HG03460 (cell line): Measurements from ENCODE around the gene IQSEC3.

Experiments used
- ATAC-seq: cut with Tn5 transposase; IDR thresholded peaks from one replicate; pipeline ENCODE4 v1.9.1; 2021; ENCODE audit not compliant: unreplicated experiment

The IQSEC3 gene

DNA sequence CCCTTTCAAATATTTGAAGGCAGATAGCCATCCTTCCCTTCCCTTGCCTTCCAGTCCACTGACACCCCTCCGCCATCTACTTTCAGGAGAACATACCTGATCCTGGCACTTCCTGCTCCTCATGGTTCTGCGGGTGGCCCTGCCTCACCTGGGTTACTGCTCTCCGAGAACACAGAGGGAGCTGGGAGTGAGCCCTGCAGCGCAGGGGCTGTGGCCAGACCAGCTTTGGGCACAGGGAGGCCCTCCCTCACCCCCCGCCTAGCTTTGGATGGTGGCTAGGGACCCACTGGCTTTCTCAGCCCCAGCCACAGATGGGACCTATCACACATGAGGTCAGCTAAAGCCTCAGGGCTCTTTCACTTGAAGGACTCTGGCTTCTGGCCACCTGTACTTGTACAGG lies 12.4 kb downstream of the IQSEC3 start:
- no peak for ATAC-seq

GRCh38 chr12:80681-81190 lies 14.2 kb downstream of the IQSEC3 start:
- ATAC-seq: no peak

GRCh38 chr12:82740-83139 lies 16.2 kb downstream of the IQSEC3 start:
- no peak for ATAC-seq

GRCh38 chr12:84056-84455 lies 17.5 kb downstream of the IQSEC3 start:
- no peak for ATAC-seq

- ATAC-seq: no peak
Observed at GRCh38 chr12:85191-85666, 18.7 kb downstream of the IQSEC3 start.

DNA sequence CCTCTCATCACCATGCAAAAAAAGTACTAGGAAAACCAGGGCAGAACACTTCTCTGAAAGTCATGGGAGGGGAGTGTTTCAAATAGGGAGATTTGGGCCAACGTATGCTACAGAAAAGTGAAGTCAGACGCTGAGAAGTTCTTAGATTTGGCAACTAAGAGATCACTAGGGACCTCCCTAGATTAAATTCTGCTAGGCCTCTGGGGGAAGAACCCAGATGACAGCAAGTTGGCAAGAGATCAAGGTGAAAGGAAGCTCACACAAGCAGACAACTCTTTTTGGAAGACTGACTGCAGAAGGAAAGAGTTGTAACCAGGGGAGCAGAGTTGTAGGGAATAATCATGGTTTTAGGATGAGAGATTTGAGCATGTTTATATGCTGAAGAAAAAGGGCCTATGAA lies 20.7 kb downstream of the IQSEC3 start:
- ATAC-seq: no peak

DNA sequence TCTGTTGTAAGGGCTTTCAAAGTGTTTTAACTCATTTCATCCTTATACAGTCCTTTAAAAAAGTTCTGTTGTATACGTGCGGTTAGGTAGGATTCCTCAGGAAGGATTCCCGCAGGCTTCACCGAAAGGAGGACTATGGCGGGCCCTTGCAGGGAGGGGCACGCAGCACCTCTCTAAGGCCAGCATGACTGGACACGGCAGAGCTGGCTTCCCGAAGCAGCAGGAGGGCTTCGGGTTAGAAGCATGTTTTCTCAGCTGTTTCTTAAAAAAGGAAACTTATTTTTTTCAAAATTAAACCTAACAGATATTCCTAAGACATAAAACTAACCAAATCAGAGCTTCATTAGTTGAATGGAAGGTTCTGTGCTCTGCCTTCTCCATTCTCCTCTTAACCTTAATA lies 21.3 kb downstream of the IQSEC3 start:
- no peak for ATAC-seq

DNA sequence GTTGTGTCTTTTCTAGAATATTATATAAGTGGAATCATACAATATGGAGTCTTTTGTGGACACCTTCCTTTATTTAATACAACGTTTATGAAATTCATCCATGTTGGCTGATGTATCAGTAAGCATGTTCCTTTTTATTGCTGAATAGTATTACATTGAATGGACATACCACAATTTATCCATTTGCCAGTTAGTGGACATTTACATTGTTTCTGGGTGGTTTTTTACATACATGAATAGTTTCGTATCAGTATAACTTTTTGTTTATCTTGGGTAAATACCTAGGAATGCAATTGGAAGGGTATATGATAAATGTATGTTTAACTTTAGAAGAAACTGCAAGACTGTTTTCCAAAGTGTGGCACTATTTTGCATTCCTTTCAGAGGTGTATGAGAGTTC lies 23.1 kb downstream of the IQSEC3 start:
- ATAC-seq: no peak

- no peak for ATAC-seq
Observed at GRCh38 chr12:91213-91612, 24.6 kb downstream of the IQSEC3 start.

- ATAC-seq: no peak
Observed at GRCh38 chr12:93266-94005, 26.9 kb downstream of the IQSEC3 start.

GRCh38 chr12:96543-96942 lies 30.0 kb downstream of the IQSEC3 start:
- ATAC-seq: no peak

DNA sequence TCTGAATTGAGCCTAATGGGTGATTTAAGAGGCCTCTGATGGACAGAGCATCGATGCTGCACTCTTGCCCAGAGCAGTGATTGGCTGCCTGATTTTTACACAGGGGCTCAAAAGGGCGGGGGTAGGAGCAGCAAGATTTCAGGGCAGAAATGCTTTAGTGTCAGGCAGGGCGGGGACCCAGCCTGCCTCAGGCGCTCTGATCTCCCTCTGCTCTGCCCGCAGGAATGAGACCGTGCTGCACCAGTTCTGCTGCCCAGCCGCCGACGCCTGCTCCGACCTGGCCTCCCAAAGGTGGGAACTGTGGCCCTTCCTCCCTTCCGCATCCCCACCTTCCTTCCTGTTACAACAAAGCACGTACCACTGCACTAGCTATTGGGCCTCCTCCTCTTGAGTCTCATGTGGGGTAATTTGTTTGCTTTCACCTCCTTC lies 32.4 kb downstream of the IQSEC3 start:
- ATAC-seq: no peak

DNA sequence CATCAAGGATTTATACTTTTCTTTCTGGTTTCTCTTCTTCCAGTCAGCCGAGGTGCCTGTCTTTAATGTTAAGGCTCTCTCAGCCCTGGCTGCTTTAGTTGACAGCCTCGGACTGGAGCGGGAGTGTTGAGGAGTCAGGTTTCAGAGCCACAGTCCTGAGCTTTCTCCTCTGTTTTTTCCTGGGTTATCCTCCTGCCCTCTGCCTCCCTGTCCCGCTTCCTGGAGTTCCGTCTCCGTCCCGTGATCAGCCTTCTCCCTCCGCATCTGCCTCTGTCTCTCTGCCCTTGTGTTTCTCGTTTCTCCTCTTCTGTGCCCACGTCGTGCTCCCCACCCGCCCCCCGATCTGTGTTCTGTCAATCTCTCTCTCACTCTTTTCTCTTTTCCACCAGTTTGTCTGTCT lies 33.0 kb downstream of the IQSEC3 start:
- no peak for ATAC-seq

- no peak for ATAC-seq
Observed at GRCh38 chr12:101969-102878, 35.7 kb downstream of the IQSEC3 start.

DNA sequence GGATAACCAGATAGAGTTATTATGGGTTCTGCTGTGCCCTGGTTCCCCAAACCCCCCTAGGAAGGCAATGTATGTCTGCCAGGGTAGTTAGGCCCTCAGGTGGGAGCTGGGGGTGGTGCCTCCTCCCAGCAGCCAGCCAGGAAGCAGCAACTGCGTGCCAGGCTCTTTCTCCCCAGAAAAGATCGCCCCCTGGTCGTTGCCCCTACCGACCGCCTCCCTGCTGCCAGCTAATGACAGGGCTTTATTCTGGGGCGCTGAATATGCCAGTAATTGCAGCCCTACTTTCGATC lies 36.3 kb downstream of the IQSEC3 start:
- ATAC-seq: no peak

- no peak for ATAC-seq
Observed at GRCh38 chr12:103169-103981, 36.8 kb downstream of the IQSEC3 start.

- no peak for ATAC-seq
Observed at GRCh38 chr12:104551-105081, 38.0 kb downstream of the IQSEC3 start.

DNA sequence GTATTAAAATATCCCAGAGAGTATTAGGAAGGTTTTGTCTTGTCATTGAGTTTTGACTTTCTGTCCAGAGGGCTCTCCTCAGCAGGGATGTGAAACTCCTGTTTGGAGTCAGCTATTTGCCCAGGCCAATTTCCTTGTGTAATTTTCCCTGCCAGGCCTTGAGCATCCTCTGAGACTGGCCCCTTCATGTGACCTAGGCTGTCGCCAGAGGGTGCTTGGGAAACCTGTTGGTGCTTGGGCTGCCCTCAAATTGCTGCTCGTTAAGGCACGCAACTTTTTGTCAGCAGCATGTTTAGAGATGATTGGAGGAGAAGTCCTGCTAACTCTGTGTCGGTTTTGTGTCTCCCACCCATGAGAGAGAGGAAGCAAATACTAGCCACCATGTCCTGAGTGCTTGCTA lies 39.1 kb downstream of the IQSEC3 start:
- no peak for ATAC-seq

GRCh38 chr12:106118-106591 lies 39.6 kb downstream of the IQSEC3 start:
- ATAC-seq: peak; percentile 87

DNA sequence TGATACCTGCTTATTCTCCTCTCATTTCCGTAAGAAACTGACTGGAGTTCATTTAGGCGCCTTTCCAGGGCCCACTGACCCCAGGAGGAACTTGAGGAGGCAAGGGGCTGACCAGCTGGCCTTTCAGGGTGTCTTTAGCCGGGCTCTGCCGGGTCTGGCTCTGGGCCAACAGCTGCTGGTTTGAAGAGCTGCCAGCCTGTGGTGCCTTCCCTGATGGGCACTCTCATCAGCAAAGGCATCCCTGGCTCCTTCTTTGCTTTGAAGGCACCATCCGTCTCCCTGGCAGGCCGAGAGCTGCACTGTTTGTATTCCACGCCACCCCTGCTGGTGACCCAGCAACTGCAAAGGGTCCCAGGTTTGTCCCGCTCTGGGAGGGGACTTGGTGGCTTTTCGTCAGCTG lies 42.0 kb downstream of the IQSEC3 start:
- no peak for ATAC-seq

GRCh38 chr12:109446-109845 lies 42.9 kb downstream of the IQSEC3 start:
- ATAC-seq: no peak
